RPMI7951 (cell line): ENCODE measurements around the gene PRAMEF13. TPM values are rescaled to one million over a fixed set of nuclear protein-coding genes. Genes with fewer than 3 reads are reported as not detected.
"Not testable (repeated sequence)": the region's sequence is repeated elsewhere in the genome, so short reads cannot be mapped to it uniquely, and the experiment has no call there.

Source experiments
- DNase-seq: peaks from one replicate; pipeline ENCODE4 v3.0.0-alpha.2; 2012; ENCODE audit warnings: low read depth
- total RNA-seq: library from RNA; depleted of rRNA; stranded (reverse); fragments of >200 nt; shearing (Covaris generic); gene quantifications from 2 replicates; pipeline ENCODE4 v1.2.3, GENCODE V29; 2014; rRNA removed

Gene PRAMEF13
- not detected in 2 replicates for total RNA-seq

- not testable (repeated sequence) for DNase-seq
Observed at GRCh38 chr1:13201309-13201708, at the start of gene PRAMEF13. Gene PRAMEF13, minus strand, starts transcription at chr1:13201409. Its CDS starts 1,820 bp downstream, at chr1:13199589.

- DNase-seq: not testable (repeated sequence)
Observed at GRCh38 chr1:13247122-13247521, 45.9 kb upstream of the PRAMEF13 start.

- DNase-seq: not testable (repeated sequence)
Observed at GRCh38 chr1:13246554-13246871, 45.3 kb upstream of the PRAMEF13 start.

- DNase-seq: not testable (repeated sequence)
Observed at GRCh38 chr1:13245841-13246553, 44.8 kb upstream of the PRAMEF13 start.

- DNase-seq: not testable (repeated sequence)
Observed at GRCh38 chr1:13243536-13244263, 42.5 kb upstream of the PRAMEF13 start.

- DNase-seq: not testable (repeated sequence)
Observed at GRCh38 chr1:13239633-13240032, 38.4 kb upstream of the PRAMEF13 start.

GRCh38 chr1:13237572-13237971 is 36.4 kb upstream of the PRAMEF13 start:
- DNase-seq: not testable (repeated sequence)

GRCh38 chr1:13234057-13234456 is 32.8 kb upstream of the PRAMEF13 start:
- DNase-seq: not testable (repeated sequence)

GRCh38 chr1:13232056-13232455 is 30.8 kb upstream of the PRAMEF13 start:
- not testable (repeated sequence) for DNase-seq

GRCh38 chr1:13231061-13231750 is 30.0 kb upstream of the PRAMEF13 start:
- DNase-seq: not testable (repeated sequence)

- DNase-seq: not testable (repeated sequence)
Observed at GRCh38 chr1:13230601-13231000, 29.4 kb upstream of the PRAMEF13 start.

- not testable (repeated sequence) for DNase-seq
Observed at GRCh38 chr1:13230096-13230495, 28.9 kb upstream of the PRAMEF13 start.

- DNase-seq: peak; percentile 23
Observed at GRCh38 chr1:13228343-13228781, 27.2 kb upstream of the PRAMEF13 start.

GRCh38 chr1:13227271-13228055 is 26.3 kb upstream of the PRAMEF13 start:
- DNase-seq: not testable (repeated sequence)

GRCh38 chr1:13225675-13226204 is 24.5 kb upstream of the PRAMEF13 start, which contains the start of gene PRAMEF18:
Gene PRAMEF18, minus strand, starts transcription at chr1:13226154. Its CDS starts 48 bp downstream, at chr1:13226106.
- DNase-seq: not testable (repeated sequence)

GRCh38 chr1:13224480-13225060 is 23.4 kb upstream of the PRAMEF13 start:
- DNase-seq: no peak

- not testable (repeated sequence) for DNase-seq
Observed at GRCh38 chr1:13222788-13223187, 21.6 kb upstream of the PRAMEF13 start.

- DNase-seq: not testable (repeated sequence)
Observed at GRCh38 chr1:13219203-13219602, 18.0 kb upstream of the PRAMEF13 start.

GRCh38 chr1:13216619-13217018 is 15.4 kb upstream of the PRAMEF13 start:
- not testable (repeated sequence) for DNase-seq

- DNase-seq: not testable (repeated sequence)
Observed at GRCh38 chr1:13208712-13209111, 7.5 kb upstream of the PRAMEF13 start.

- DNase-seq: not testable (repeated sequence)
Observed at GRCh38 chr1:13171548-13171947, 29.7 kb downstream of the PRAMEF13 start, which contains the start of gene PRAMEF9. Gene PRAMEF9, plus strand, starts transcription at chr1:13171848. Its CDS starts 3,433 bp downstream, at chr1:13175281.
